B cell (primary cell): ENCODE data around the gene DPYSL3. TPM values are rescaled to one million over a fixed set of nuclear protein-coding genes. Genes with fewer than 3 reads are reported as not detected.

Experiments
- ATAC-seq: fragments of 200-7000 bp; cut with Tn5 transposase; one replicate; pipeline ENCODE4 v1.10.0; 2021; ENCODE audit warnings: low read depth, mild to moderate bottlenecking, moderate number of reproducible peaks, moderate library complexity
- CTCF ChIA-PET: fragments of 350-600 bp; sonication (Branson Sonifier 250); formaldehyde crosslinking; loops from one replicate; lab custom pipeline; 2021; ENCODE audit warnings: antibody characterized with exemption, inconsistent platforms; lab: Charles Lee
- POLR2A ChIA-PET: fragments of 350-600 bp; sonication (Branson Sonifier 250); formaldehyde crosslinking; loops from one replicate; lab custom pipeline; 2021; ENCODE audit warnings: antibody characterized with exemption; lab: Charles Lee
- DNase-seq: peaks from one replicate; pipeline ENCODE4 v3.0.0; 2013
- H2AFZ ChIP-seq: 2 replicates; pipeline ENCODE4 v1.6.1; 2012; ENCODE audit warnings: mild to moderate bottlenecking, low read depth, low read length; ENCODE audit not compliant: insufficient read depth, poor library complexity, severe bottlenecking
- H3K27ac ChIP-seq, 2 donors: 1 replicate in 1 of 2; 2 replicates in 1 of 2; pipeline ENCODE4 v1.5.1; 2012 to 2013; ENCODE audit warnings: low read length in 2 of 2, mild to moderate bottlenecking in 2 of 2, moderate library complexity in 1 of 2
- H3K27me3 ChIP-seq, 4 experiments: fragments of 200-600 bp in 1 of 4; sonication (generic) in 1 of 4; replicated peaks in 1 of 4; 1 replicate in 2 of 4; 2 replicates in 2 of 4; pipeline versions ENCODE4 v1.6.1 to v1.7.0; 2013 to 2016; ENCODE audit warnings: low read length in 3 of 4, mild to moderate bottlenecking in 2 of 4, mixed read lengths in 1 of 4, moderate library complexity in 1 of 4; ENCODE audit not compliant: insufficient read depth in 4 of 4, control insufficient read depth in 3 of 4; ENCODE audit errors: control extremely low read depth in 1 of 4
- H3K36me3 ChIP-seq, 2 experiments: replicated peaks in 1 of 2; 1 replicate in 1 of 2; 2 replicates in 1 of 2; pipeline versions ENCODE4 v1.6.1 to v1.7.1; 2013; ENCODE audit warnings: low read length in 1 of 2; ENCODE audit not compliant: insufficient read depth in 2 of 2, control insufficient read depth in 1 of 2; ENCODE audit errors: control extremely low read depth in 1 of 2, extremely low read depth in 1 of 2
- H3K4me1 ChIP-seq, 2 donors: fragments of 200-600 bp in 1 of 2; sonication (generic) in 1 of 2; 1 replicate in 1 of 2; 2 replicates in 1 of 2; pipeline versions ENCODE4 v1.5.1 to v1.6.1; 2013 to 2017; ENCODE audit warnings: low read length in 2 of 2; ENCODE audit not compliant: control insufficient read depth in 2 of 2, insufficient read depth in 2 of 2
- H3K4me2 ChIP-seq: replicated peaks from 2 replicates; pipeline ENCODE3; 2012; ENCODE audit warnings: mild to moderate bottlenecking, low read depth, low read length; ENCODE audit not compliant: poor library complexity, severe bottlenecking
- H3K4me3 ChIP-seq, 5 experiments: fragments of 200-600 bp in 1 of 5; sonication (generic) in 1 of 5; 1 replicate in 3 of 5; 2 replicates in 2 of 5; pipeline versions ENCODE4 v1.5.1 to v1.7.0; 2011 to 2016; ENCODE audit warnings: low read length in 4 of 5, mild to moderate bottlenecking in 4 of 5, low read depth in 2 of 5, control low read depth in 1 of 5, moderate library complexity in 1 of 5; ENCODE audit not compliant: insufficient read depth in 1 of 5; ENCODE audit errors: control extremely low read depth in 1 of 5, extremely low read depth in 1 of 5
- H3K79me2 ChIP-seq: fragments of 200-600 bp; sonication (generic); one replicate; pipeline ENCODE4 v1.6.0; 2016; ENCODE audit warnings: low read length; ENCODE audit not compliant: control insufficient read depth, insufficient read depth
- H3K9ac ChIP-seq: fragments of 200-600 bp; sonication (generic); 2 replicates; pipeline ENCODE4 v1.6.1; 2017; ENCODE audit warnings: mild to moderate bottlenecking, low read length, moderate library complexity
- H3K9me3 ChIP-seq, 3 donors: one replicate each; pipeline versions ENCODE4 v1.6.1 to v1.7.1; 2013; ENCODE audit warnings: low read length in 2 of 3; ENCODE audit not compliant: control insufficient read depth in 2 of 3, insufficient read depth in 1 of 3; ENCODE audit errors: control extremely low read depth in 1 of 3
- H4K20me1 ChIP-seq: 2 replicates; pipeline ENCODE4 v1.6.0; 2012; ENCODE audit warnings: mild to moderate bottlenecking, low read length; ENCODE audit not compliant: insufficient read depth, control insufficient read depth, poor library complexity, severe bottlenecking
- H3K27ac Mint-ChIP-seq: one replicate; pipeline ENCODE4 v1.8.0; 2021; ENCODE audit warnings: mixed read lengths
- H3K27me3 Mint-ChIP-seq: one replicate; pipeline ENCODE4 v1.8.0; 2021; ENCODE audit warnings: mixed read lengths
- H3K4me1 Mint-ChIP-seq: one replicate; pipeline ENCODE4 v1.8.0; 2021; ENCODE audit warnings: mixed read lengths
- H3K4me3 Mint-ChIP-seq: one replicate; pipeline ENCODE4 v1.8.0; 2021; ENCODE audit warnings: mixed read lengths
- H3K9me3 Mint-ChIP-seq: one replicate; pipeline ENCODE4 v1.8.0; 2022; ENCODE audit warnings: mixed read lengths; ENCODE audit not compliant: insufficient read depth
- EZH2 ChIP-seq: IDR thresholded peaks from 2 replicates; pipeline ENCODE4 v1.6.1; 2012; ENCODE audit warnings: borderline replicate concordance, low read depth, mild to moderate bottlenecking, moderate library complexity, low read length; ENCODE audit not compliant: insufficient read depth, poor library complexity, severe bottlenecking
- WGBS: methylation state at CpG from one replicate; pipeline ENCODE4 v1.1.5; 2013; ENCODE audit warnings: missing lambda C conversion rate; ENCODE audit not compliant: insufficient coverage; 5-methylcytosine and 5-hydroxymethylcytosine counted together
- intact Hi-C: fragments of 100-400 bp; cut with micrococcal nuclease; formaldehyde crosslinking; loops from one replicate; pipeline ENCODE4 v1.10.0; 2022
- polyA plus RNA-seq: library from polyadenylated mRNA; depleted of rRNA; stranded (reverse); fragments of >200 nt; gene quantifications from 2 replicates; pipeline ENCODE4 v1.2.3, GENCODE V29; 2012
- total RNA-seq, 2 donors: library from RNA; stranded (reverse); fragments of 120-200 nt in 1 of 2; gene quantifications; 1 replicate in 1 of 2; 2 replicates in 1 of 2; pipeline versions ENCODE4 v1.2.3 to v1.2.4, GENCODE V29; 2013 to 2022
- TF ChIP-seq, protein P1 (sequence below): fragments of 200-600 bp; IDR thresholded peaks from one replicate; pipeline ENCODE4 v1.8.0; 2022; ENCODE audit warnings: antibody characterized with exemption, mild to moderate bottlenecking

The DPYSL3 gene
- total and polyA plus RNA-seq, 2 donors (not counting 1 experiment from before 2014, with no cell fraction given), result not detected

DNA sequence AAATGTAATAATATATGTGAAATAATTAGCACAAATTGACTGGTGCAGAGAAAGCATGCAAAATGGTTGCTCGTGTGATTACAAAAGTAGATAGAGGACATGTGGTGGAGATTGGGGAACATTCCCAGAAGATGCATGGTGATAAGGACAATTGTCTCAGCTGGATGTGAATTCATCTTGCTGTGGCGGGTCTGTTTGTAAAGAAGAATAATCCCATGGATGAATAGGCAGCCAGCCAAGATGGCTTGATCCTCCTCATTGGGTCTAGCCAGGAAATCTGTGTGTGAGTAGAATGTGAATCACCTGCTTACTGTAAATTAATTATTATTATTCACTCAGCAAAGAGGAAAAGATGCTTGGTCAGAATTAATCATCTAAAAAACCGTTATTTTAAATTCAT, 12.6 kb upstream of the DPYSL3 start:
- Histone ChIP-seq H3K4me3 (no peak overlapping the region), H3K9me3 (no peaks in the 10 kb centered on the region), H4K20me1 (no peaks in the 10 kb centered on the region), H2AFZ (no peak overlapping the region), H3K9ac (no peak overlapping the region), H3K36me3 (no peaks in the 10 kb centered on the region), H3K79me2 (no peaks in the 10 kb centered on the region), H3K27me3 (no peaks in the 10 kb centered on the region), H3K4me2 (no peak overlapping the region), H3K4me1 (no peaks in the 10 kb centered on the region), H3K27ac (no peak overlapping the region)
- intact Hi-C loops, result no loop called here
- no peak for ATAC-seq
- Mint-ChIP-seq H3K4me3 (no peak overlapping the region), H3K4me1 (no peaks in the 10 kb centered on the region), H3K9me3 (no peaks in the 10 kb centered on the region), H3K27me3 (peaks cover 12% of the 10 kb centered on the region), H3K27ac (no peak overlapping the region)
- WGBS, result 100% methylated on average over 1 of the region's 3 CpGs
- no peak for DNase-seq
- TF ChIP-seq, protein P1, sequence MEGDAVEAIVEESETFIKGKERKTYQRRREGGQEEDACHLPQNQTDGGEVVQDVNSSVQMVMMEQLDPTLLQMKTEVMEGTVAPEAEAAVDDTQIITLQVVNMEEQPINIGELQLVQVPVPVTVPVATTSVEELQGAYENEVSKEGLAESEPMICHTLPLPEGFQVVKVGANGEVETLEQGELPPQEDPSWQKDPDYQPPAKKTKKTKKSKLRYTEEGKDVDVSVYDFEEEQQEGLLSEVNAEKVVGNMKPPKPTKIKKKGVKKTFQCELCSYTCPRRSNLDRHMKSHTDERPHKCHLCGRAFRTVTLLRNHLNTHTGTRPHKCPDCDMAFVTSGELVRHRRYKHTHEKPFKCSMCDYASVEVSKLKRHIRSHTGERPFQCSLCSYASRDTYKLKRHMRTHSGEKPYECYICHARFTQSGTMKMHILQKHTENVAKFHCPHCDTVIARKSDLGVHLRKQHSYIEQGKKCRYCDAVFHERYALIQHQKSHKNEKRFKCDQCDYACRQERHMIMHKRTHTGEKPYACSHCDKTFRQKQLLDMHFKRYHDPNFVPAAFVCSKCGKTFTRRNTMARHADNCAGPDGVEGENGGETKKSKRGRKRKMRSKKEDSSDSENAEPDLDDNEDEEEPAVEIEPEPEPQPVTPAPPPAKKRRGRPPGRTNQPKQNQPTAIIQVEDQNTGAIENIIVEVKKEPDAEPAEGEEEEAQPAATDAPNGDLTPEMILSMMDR, result no peak
- no peak for TF ChIP-seq EZH2
- POLR2A ChIA-PET, result no interaction called here
- CTCF ChIA-PET, result no interaction called here

DNA sequence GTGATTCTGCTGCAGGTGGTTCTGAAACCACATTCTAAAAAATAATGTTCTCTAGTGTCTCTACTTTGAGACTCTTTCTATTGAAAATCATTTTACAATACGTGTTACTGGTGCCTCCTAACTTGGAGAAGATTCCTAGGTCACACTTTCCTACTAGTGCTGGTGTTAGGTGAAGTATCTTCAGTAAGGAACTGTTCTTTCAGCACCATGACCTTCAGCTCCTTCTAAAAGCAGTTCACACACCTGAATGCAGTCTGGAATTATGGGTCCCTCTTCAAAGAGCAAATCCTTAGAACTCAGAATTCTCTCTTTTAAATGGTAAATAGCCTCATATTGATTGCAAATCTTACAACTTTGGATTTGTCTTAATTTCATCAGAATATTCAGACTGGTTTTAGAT, 10.6 kb upstream of the DPYSL3 start:
- Mint-ChIP-seq H3K9me3 (no peaks in the 10 kb centered on the region), H3K27me3 (peaks cover 12% of the 10 kb centered on the region), H3K27ac (no peak overlapping the region), H3K4me1 (no peaks in the 10 kb centered on the region), H3K4me3 (no peak overlapping the region)
- WGBS, result no CpG with 5 or more reads among the region's 1 CpG
- no peak for DNase-seq
- H3K27me3 ChIP-seq, result no peaks in the 10 kb centered on the region
- ATAC-seq, result no peak
- no peaks in the 10 kb centered on the region for H3K79me2 ChIP-seq
- no peaks in the 10 kb centered on the region for H3K4me1 ChIP-seq
- H3K4me2 ChIP-seq, result no peak overlapping the region
- H3K27ac ChIP-seq, result no peak overlapping the region
- no peaks in the 10 kb centered on the region for H4K20me1 ChIP-seq
- H3K9ac ChIP-seq, result no peak overlapping the region
- TF ChIP-seq EZH2, result no peak
- TF ChIP-seq, protein P1, result no peak
- H3K36me3 ChIP-seq, result no peaks in the 10 kb centered on the region
- no peak overlapping the region for H3K4me3 ChIP-seq
- intact Hi-C loops, result no loop called here
- CTCF ChIA-PET, result no interaction called here
- no peaks in the 10 kb centered on the region for H3K9me3 ChIP-seq
- H2AFZ ChIP-seq, result no peak overlapping the region
- POLR2A ChIA-PET, result no interaction called here
